ENCODE data around the gene CSTPP1.

CSTPP1 gene

GRCh38 chr11:46917762-46918082, 18.8 kb upstream of the CSTPP1 start:
- Histone ChIP-seq H3K4me3 (ENCODE audit: low read depth in 1 of 2, low read length in 2 of 2) (peak overlapping the region; percentile 9 to 57; a peak in 3 of 4 replicates), H3K9ac (ENCODE audit: low read depth, low read length) (peak overlapping the region; percentile 51), H3K4me1 (ENCODE audit: insufficient read depth, low read length) (peaks cover 30% of the 10 kb centered on the region), H3K36me3 (ENCODE audit: insufficient read depth, low read length) (no peaks in the 10 kb centered on the region), H3K27ac (ENCODE audit: low read length) (no peak overlapping the region), H3K79me2 (ENCODE audit: insufficient read depth, low read length) (no peaks in the 10 kb centered on the region), H2AFZ (ENCODE audit: low read depth, low read length) (peak overlapping the region; percentile 61; the same call in 1 of the 2 replicates), H4K20me1 (ENCODE audit: insufficient read depth, low read length) (peaks cover 10% of the 10 kb centered on the region; the same call in 1 of the 2 replicates), H3K27me3 (ENCODE audit: insufficient read depth, low read length, poor library complexity) (peaks cover 61% of the 10 kb centered on the region), H3K4me2 (ENCODE audit: insufficient read depth, low read length) (peak overlapping the region; percentile 89), H3K9me3 (ENCODE audit: insufficient read depth, low read length, severe bottlenecking) (no peaks in the 10 kb centered on the region)
- TF ChIP-seq, protein P1, sequence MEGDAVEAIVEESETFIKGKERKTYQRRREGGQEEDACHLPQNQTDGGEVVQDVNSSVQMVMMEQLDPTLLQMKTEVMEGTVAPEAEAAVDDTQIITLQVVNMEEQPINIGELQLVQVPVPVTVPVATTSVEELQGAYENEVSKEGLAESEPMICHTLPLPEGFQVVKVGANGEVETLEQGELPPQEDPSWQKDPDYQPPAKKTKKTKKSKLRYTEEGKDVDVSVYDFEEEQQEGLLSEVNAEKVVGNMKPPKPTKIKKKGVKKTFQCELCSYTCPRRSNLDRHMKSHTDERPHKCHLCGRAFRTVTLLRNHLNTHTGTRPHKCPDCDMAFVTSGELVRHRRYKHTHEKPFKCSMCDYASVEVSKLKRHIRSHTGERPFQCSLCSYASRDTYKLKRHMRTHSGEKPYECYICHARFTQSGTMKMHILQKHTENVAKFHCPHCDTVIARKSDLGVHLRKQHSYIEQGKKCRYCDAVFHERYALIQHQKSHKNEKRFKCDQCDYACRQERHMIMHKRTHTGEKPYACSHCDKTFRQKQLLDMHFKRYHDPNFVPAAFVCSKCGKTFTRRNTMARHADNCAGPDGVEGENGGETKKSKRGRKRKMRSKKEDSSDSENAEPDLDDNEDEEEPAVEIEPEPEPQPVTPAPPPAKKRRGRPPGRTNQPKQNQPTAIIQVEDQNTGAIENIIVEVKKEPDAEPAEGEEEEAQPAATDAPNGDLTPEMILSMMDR (IDR thresholded peaks at IDR 0.05; ENCODE audit: borderline replicate concordance, extremely low read depth, low read length, poor library complexity, severe bottlenecking): no peak
- peak; percentile 99 for TF ChIP-seq EZH2 (IDR thresholded peaks at IDR 0.05; ENCODE audit: borderline replicate concordance, low read depth, low read length, severe bottlenecking)
- no peak for ATAC-seq (ENCODE audit: insufficient read depth, low read depth)
- DNase-seq: no peak

GRCh38 chr11:46918083-46918787, 18.3 kb upstream of the CSTPP1 start, which contains the start of gene LRP4:
LRP4 (minus strand) TSS chr11:46918550; CDS start chr11:46918379, 171 bp downstream.
- H3K4me1 ChIP-seq (ENCODE audit: insufficient read depth, low read length): peaks cover 26% of the 10 kb centered on the region
- DNase-seq (peak; percentile 51), ATAC-seq (ENCODE audit: insufficient read depth, low read depth) (peak; percentile 76)
- H3K9ac ChIP-seq (ENCODE audit: low read depth, low read length): peak within 1 kb of the TSS; percentile 51
- H3K36me3 ChIP-seq (ENCODE audit: insufficient read depth, low read length): no peaks in the 10 kb centered on the region
- no peak within 1 kb of the TSS for H3K27ac ChIP-seq (ENCODE audit: low read length)
- H3K4me3 ChIP-seq (ENCODE audit: low read depth in 1 of 2, low read length in 2 of 2): peak within 1 kb of the TSS; percentile 9 to 57; a peak in 3 of 4 replicates
- peaks cover 56% of the 10 kb centered on the region for H3K27me3 ChIP-seq (ENCODE audit: insufficient read depth, low read length, poor library complexity)
- H2AFZ ChIP-seq (ENCODE audit: low read depth, low read length): peak within 1 kb of the TSS; percentile 61
- H3K4me2 ChIP-seq (ENCODE audit: insufficient read depth, low read length): peak within 1 kb of the TSS; percentile 89
- no peaks in the 10 kb centered on the region for H3K79me2 ChIP-seq (ENCODE audit: insufficient read depth, low read length)
- TF ChIP-seq, protein P1 (IDR thresholded peaks at IDR 0.05; ENCODE audit: borderline replicate concordance, extremely low read depth, low read length, poor library complexity, severe bottlenecking): peak; percentile 22
- TF ChIP-seq EZH2 (IDR thresholded peaks at IDR 0.05; ENCODE audit: borderline replicate concordance, low read depth, low read length, severe bottlenecking): peak; percentile 69
- H4K20me1 ChIP-seq (ENCODE audit: insufficient read depth, low read length): peaks cover 10% of the 10 kb centered on the region; the same call in 1 of the 2 replicates
- H3K9me3 ChIP-seq (ENCODE audit: insufficient read depth, low read length, severe bottlenecking): no peaks in the 10 kb centered on the region

DNA sequence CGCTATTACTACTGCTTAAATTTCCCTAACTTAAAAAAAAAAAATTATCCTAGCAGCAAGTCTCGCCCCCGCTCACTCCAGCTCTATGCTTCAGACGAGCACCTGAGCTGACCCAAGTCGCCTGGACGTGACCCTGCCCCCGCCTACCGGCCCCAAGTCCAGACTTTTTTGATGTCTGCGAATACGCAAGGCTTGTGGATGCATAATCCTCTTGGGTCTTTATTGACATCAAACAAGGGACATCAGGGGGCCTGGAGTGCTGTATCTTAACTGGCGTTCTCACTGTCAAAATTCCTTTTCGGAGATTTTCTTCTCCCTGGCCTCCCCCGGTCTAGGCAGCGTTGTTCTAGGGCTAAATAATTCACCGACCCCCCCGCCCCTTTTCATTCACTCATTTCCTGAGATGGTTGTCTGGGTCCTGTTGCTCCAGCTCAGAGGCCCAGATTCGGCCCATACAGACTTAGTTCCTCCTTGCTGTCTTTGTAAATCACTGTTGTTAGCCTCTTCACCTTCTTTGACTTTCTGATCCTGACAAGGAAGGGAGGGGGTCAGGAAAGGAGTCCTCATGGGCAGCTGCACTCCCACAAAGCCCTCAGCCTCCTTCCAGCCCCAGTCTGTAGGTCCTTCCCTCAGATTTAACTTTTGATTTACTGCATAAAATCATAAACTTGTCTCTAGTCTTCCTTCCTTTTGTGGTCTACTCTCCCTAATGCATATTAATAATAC, 17.6 kb upstream of the CSTPP1 start:
- Histone ChIP-seq H3K27me3 (ENCODE audit: insufficient read depth, low read length, poor library complexity) (peaks cover 56% of the 10 kb centered on the region), H3K4me3 (ENCODE audit: low read depth in 1 of 2, low read length in 2 of 2) (peak overlapping the region in 1 of 2 experiments; percentile 57; a peak in 2 of 4 replicates), H4K20me1 (ENCODE audit: insufficient read depth, low read length) (peaks cover 10% of the 10 kb centered on the region; the same call in 1 of the 2 replicates), H3K9ac (ENCODE audit: low read depth, low read length) (peak overlapping the region; percentile 34; the same call in 1 of the 2 replicates), H3K79me2 (ENCODE audit: insufficient read depth, low read length) (no peaks in the 10 kb centered on the region), H3K4me2 (ENCODE audit: insufficient read depth, low read length) (peak overlapping the region; percentile 89), H3K9me3 (ENCODE audit: insufficient read depth, low read length, severe bottlenecking) (no peaks in the 10 kb centered on the region), H3K27ac (ENCODE audit: low read length) (no peak overlapping the region), H3K36me3 (ENCODE audit: insufficient read depth, low read length) (no peaks in the 10 kb centered on the region), H3K4me1 (ENCODE audit: insufficient read depth, low read length) (peaks cover 26% of the 10 kb centered on the region), H2AFZ (ENCODE audit: low read depth, low read length) (0 out of 2 replicates have a peak overlapping the region, but pooled peaks have one; percentile 48)
- ATAC-seq (ENCODE audit: insufficient read depth, low read depth) (no peak), DNase-seq (no peak)
- peak; percentile 75 for TF ChIP-seq EZH2 (IDR thresholded peaks at IDR 0.05; ENCODE audit: borderline replicate concordance, low read depth, low read length, severe bottlenecking)
- TF ChIP-seq, protein P1 (IDR thresholded peaks at IDR 0.05; ENCODE audit: borderline replicate concordance, extremely low read depth, low read length, poor library complexity, severe bottlenecking): no peak

Data from DND-41 (cell line).